HCT116 (cell line): ENCODE data around the gene PCMT1. TPM values are rescaled to one million over a fixed set of nuclear protein-coding genes. Genes with fewer than 3 reads are reported as not detected.

ENCODE experiments used
- ATAC-seq: fragments of 200-7000 bp; cut with Tn5 transposase; 2 replicates; pipeline ENCODE4 v1.9.1; 2020; ENCODE audit warnings: mild to moderate bottlenecking, moderate library complexity
- BruUV-seq: library from RNA; stranded (reverse); fragments of 400-500 nt; replicated peaks from 2 replicates; lab custom pipeline; 2021; lab: Mats Ljungman, UMichigan
- CTCF ChIA-PET: fragments of 300-600 bp; sonication (Branson Sonifier 250); formaldehyde crosslinking; loops from one replicate; lab custom pipeline; 2021; ENCODE audit warnings: antibody characterized with exemption; lab: Charles Lee
- POLR2A ChIA-PET: fragments of 300-600, 350-600 bp; sonication (Branson Sonifier 250); formaldehyde crosslinking; loops from one replicate; lab custom pipeline; 2021; ENCODE audit warnings: antibody characterized with exemption; lab: Charles Lee
- RAD21 ChIA-PET, 2 experiments: fragments of 300-600 bp; sonication (Branson Sonifier 250); formaldehyde crosslinking; loops; one replicate each; lab custom pipeline; 2023; ENCODE audit warnings: low total read pairs in 2 of 2; ENCODE audit not compliant: uncharacterized antibody in 2 of 2, unreplicated experiment in 2 of 2, low non-redundant PET in 1 of 2; lab: Charles Lee
- DNase-seq: peaks from one replicate; pipeline ENCODE4 v3.0.0-alpha.2; 2010; ENCODE audit warnings: low read depth, low spot score
- H2AFZ ChIP-seq: fragments of 200-600 bp; shearing (Covaris generic), sonication (generic); 2 replicates; pipeline ENCODE4 v1.6.1; 2017; ENCODE audit warnings: low read depth, mixed run types, mixed read lengths, antibody characterized with exemption, low read length; ENCODE audit not compliant: poor library complexity, severe bottlenecking
- H3K27ac ChIP-seq: 2 replicates; pipeline ENCODE4 v1.5.1; 2012; ENCODE audit warnings: low read depth, low read length
- H3K27me3 ChIP-seq: fragments of 200-600 bp; sonication (generic); 2 replicates; pipeline ENCODE4 v1.6.1; 2016; ENCODE audit warnings: mixed run types, low read length, mixed read lengths; ENCODE audit not compliant: insufficient read depth
- H3K36me3 ChIP-seq, 2 experiments: fragments of 200-500 bp in 1 of 2; fragments of 200-600 bp in 1 of 2; sonication (Bioruptor generic) in 1 of 2; sonication (generic) in 1 of 2; 2 replicates each; pipeline versions ENCODE4 v1.5.1 to v1.6.1; 2014 to 2016; ENCODE audit warnings: low read length in 2 of 2, inconsistent platforms in 1 of 2, mixed read lengths in 1 of 2, mixed run types in 1 of 2; ENCODE audit not compliant: insufficient read depth in 2 of 2, control insufficient read depth in 1 of 2
- H3K4me1 ChIP-seq, 2 experiments: fragments of 200-600 bp in 1 of 2; sonication (generic) in 1 of 2; 2 replicates each; pipeline versions ENCODE4 v1.5.1 to v1.6.1; 2012 to 2017; ENCODE audit warnings: low read length in 2 of 2, inconsistent platforms in 1 of 2, mild to moderate bottlenecking in 1 of 2, mixed read lengths in 1 of 2, mixed run types in 1 of 2, moderate library complexity in 1 of 2; ENCODE audit not compliant: insufficient read depth in 2 of 2, control insufficient read depth in 1 of 2
- H3K4me2 ChIP-seq: fragments of 200-600 bp; sonication (generic); 2 replicates; pipeline ENCODE4 v1.6.1; 2017; ENCODE audit warnings: mixed run types, low read length, mixed read lengths
- H3K4me3 ChIP-seq, 2 experiments: fragments of 200-600 bp in 1 of 2; sonication (generic) in 1 of 2; replicated peaks in 1 of 2; 2 replicates each; pipeline ENCODE4 v1.5.1; 2011 to 2016; ENCODE audit warnings: low read length in 2 of 2, control low read depth in 1 of 2, low read depth in 1 of 2, mild to moderate bottlenecking in 1 of 2, mixed read lengths in 1 of 2, mixed run types in 1 of 2
- H3K79me2 ChIP-seq: fragments of 200-600 bp; sonication (generic); 2 replicates; pipeline ENCODE4 v1.6.1; 2017; ENCODE audit warnings: mild to moderate bottlenecking, mixed run types, low read length, moderate library complexity, mixed read lengths; ENCODE audit not compliant: insufficient read depth
- H3K9ac ChIP-seq: fragments of 200-600 bp; sonication (generic); 2 replicates; pipeline ENCODE4 v1.6.1; 2016; ENCODE audit warnings: low read length, mixed read lengths
- H3K9me2 ChIP-seq: fragments of 200-600 bp; sonication (generic), shearing (Covaris generic); 2 replicates; pipeline ENCODE4 v1.6.1; 2017; ENCODE audit warnings: mixed run types, mild to moderate bottlenecking, moderate library complexity; ENCODE audit not compliant: insufficient read depth
- H3K9me3 ChIP-seq, 2 experiments: fragments of 200-500 bp in 1 of 2; fragments of 200-600 bp in 1 of 2; sonication (Bioruptor generic) in 1 of 2; sonication (generic) in 1 of 2; 2 replicates each; pipeline ENCODE4 v1.6.1; 2014 to 2017; ENCODE audit warnings: low read length in 2 of 2, mixed read lengths in 2 of 2, inconsistent platforms in 1 of 2, low read depth in 1 of 2, mild to moderate bottlenecking in 1 of 2, mixed run types in 1 of 2, moderate library complexity in 1 of 2; ENCODE audit not compliant: control insufficient read depth in 1 of 2, insufficient read depth in 1 of 2
- H4K20me1 ChIP-seq: fragments of 200-600 bp; sonication (generic), shearing (Covaris generic); 2 replicates; pipeline ENCODE4 v1.6.1; 2017; ENCODE audit warnings: mixed run types, mild to moderate bottlenecking, moderate library complexity; ENCODE audit not compliant: insufficient read depth
- CBX3 ChIP-seq: IDR thresholded peaks from 2 replicates; pipeline ENCODE4 v1.6.1; 2012; ENCODE audit warnings: low read depth
- EZH2phosphoT487 ChIP-seq: fragments of 200-600 bp; IDR thresholded peaks from 2 replicates; pipeline ENCODE4 v1.6.1; 2018; ENCODE audit warnings: antibody characterized with exemption, borderline replicate concordance
- FOSL1 ChIP-seq: IDR thresholded peaks from 2 replicates; pipeline ENCODE4 v1.6.1; 2012; ENCODE audit warnings: low read depth
- JUND ChIP-seq: IDR thresholded peaks from 2 replicates; pipeline ENCODE4 v1.6.1; 2012
- RAD21 ChIP-seq: IDR thresholded peaks from 2 replicates; pipeline ENCODE4 v1.6.1; 2012; ENCODE audit warnings: low read depth, mild to moderate bottlenecking
- SIN3A ChIP-seq: IDR thresholded peaks from 2 replicates; pipeline ENCODE4 v1.6.1; 2012; ENCODE audit warnings: low read depth
- SP1 ChIP-seq: IDR thresholded peaks from 2 replicates; pipeline ENCODE4 v1.6.1; 2012; ENCODE audit warnings: low read depth
- SRF ChIP-seq: IDR thresholded peaks from 2 replicates; pipeline ENCODE4 v1.6.1; 2012; ENCODE audit warnings: low read depth
- YY1 ChIP-seq: IDR thresholded peaks from 2 replicates; pipeline ENCODE4 v1.6.1; 2011; ENCODE audit warnings: low read length, low read depth, moderate library complexity, mild to moderate bottlenecking; ENCODE audit not compliant: insufficient replicate concordance; ENCODE audit errors: extremely low read depth
- ZFX ChIP-seq: fragments of 450-650 bp; IDR thresholded peaks from 2 replicates; pipeline ENCODE4 v1.6.1; 2017
- ZNF274 ChIP-seq: fragments of 200-500 bp; sonication (Bioruptor generic); IDR thresholded peaks from 2 replicates; pipeline ENCODE4 v1.6.1; 2014; ENCODE audit warnings: mild to moderate bottlenecking, low read depth, low read length, inconsistent platforms
- intact Hi-C: fragments of 100-400 bp; cut with micrococcal nuclease; formaldehyde crosslinking; loops from 2 replicates; pipeline ENCODE4 v1.10.0; 2022
- total RNA-seq: library from RNA; stranded (reverse); gene quantifications from one replicate; pipeline ENCODE4 v1.2.1, GENCODE V29; 2021; ENCODE audit not compliant: unreplicated experiment
- TF ChIP-seq, protein P1 (sequence below): IDR thresholded peaks from 2 replicates; pipeline ENCODE4 v1.6.1; 2012
- TF ChIP-seq, protein P2 (sequence below), 3 experiments: fragments of 200-600 bp in 1 of 3; sonication (generic) in 1 of 3; IDR thresholded peaks in 2 of 3; conservative IDR thresholded peaks in 1 of 3; 2 replicates each; pipeline ENCODE4 v1.5.1; 2012 to 2017; ENCODE audit warnings: low read depth in 2 of 3, low read length in 2 of 3, antibody characterized with exemption in 1 of 3, borderline replicate concordance in 1 of 3, control low read depth in 1 of 3, mild to moderate bottlenecking in 1 of 3, mixed read lengths in 1 of 3, mixed run types in 1 of 3, moderate library complexity in 1 of 3; ENCODE audit not compliant: insufficient read depth in 1 of 3
- TF ChIP-seq, protein P3 (sequence below): IDR thresholded peaks from 2 replicates; pipeline ENCODE4 v1.6.1; 2012; ENCODE audit warnings: low read depth
- TF ChIP-seq, protein P4 (sequence below): IDR thresholded peaks from 2 replicates; pipeline ENCODE4 v1.6.1; 2011; ENCODE audit warnings: mild to moderate bottlenecking, low read length, moderate library complexity; ENCODE audit not compliant: insufficient replicate concordance; ENCODE audit errors: extremely low read depth
- TF ChIP-seq, protein P5 (sequence below): IDR thresholded peaks from 2 replicates; pipeline ENCODE4 v1.6.1; 2012

Gene PCMT1
- total RNA-seq, 1 experiment from 2014 or later: 86.9 TPM

DNA sequence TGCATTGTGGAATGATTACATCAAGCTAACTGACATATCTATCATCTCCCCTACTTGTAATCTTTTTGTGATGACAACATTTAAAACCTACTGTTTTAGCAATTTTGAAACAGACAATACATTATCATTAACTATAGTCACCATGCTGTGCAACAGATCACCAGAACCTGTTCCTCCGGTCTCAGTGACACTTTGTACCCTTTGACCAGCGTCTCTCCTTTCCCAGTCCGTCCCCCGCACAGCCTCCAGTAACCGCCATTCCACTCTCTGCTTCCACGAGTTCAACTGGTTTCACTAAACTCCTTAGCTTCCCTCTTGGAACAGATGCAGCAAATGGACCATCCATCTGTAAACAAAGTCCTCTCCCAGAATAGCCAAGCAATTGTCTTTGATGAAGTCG lies 92.8 kb downstream of the PCMT1 start (continued):
- TF ChIP-seq, protein P1, sequence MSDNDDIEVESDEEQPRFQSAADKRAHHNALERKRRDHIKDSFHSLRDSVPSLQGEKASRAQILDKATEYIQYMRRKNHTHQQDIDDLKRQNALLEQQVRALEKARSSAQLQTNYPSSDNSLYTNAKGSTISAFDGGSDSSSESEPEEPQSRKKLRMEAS: no peak

DNA sequence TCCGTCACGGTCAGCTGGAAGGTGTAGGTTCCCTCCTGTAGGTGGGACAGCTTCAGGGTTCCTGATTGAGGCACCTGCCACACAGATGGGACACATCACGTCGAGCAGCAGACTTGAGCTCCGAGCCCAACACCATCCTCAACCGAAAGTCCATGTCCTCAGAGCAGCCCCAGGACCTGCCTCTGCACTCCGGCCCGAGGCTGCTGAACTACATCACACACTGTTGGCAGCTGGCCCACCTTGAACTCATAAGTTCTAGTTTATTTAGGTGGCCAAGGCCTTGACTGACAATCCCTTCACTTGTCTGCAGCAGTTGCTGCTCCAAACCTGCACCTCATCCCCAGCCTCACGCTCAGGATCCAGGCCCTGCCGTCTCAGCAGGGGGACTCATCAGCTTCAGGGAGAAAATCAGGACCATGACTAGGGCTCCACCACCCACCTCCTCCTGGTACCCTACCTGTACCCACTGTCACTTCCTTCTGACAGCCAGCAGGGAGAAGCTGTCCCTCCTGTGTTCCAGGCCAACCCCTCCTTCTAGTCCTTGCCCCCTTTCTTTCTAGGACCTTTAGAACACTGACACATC lies 93.6 kb downstream of the PCMT1 start:
- TF ChIP-seq FOSL1: no peak
- TF ChIP-seq CBX3: no peak
- TF ChIP-seq RAD21: no peak
- TF ChIP-seq, protein P2, sequence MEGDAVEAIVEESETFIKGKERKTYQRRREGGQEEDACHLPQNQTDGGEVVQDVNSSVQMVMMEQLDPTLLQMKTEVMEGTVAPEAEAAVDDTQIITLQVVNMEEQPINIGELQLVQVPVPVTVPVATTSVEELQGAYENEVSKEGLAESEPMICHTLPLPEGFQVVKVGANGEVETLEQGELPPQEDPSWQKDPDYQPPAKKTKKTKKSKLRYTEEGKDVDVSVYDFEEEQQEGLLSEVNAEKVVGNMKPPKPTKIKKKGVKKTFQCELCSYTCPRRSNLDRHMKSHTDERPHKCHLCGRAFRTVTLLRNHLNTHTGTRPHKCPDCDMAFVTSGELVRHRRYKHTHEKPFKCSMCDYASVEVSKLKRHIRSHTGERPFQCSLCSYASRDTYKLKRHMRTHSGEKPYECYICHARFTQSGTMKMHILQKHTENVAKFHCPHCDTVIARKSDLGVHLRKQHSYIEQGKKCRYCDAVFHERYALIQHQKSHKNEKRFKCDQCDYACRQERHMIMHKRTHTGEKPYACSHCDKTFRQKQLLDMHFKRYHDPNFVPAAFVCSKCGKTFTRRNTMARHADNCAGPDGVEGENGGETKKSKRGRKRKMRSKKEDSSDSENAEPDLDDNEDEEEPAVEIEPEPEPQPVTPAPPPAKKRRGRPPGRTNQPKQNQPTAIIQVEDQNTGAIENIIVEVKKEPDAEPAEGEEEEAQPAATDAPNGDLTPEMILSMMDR (IDR thresholded peaks at IDR 0.05 in 2 of 3, conservative IDR thresholded peaks at IDR 0.05 in 1 of 3; ENCODE audit: borderline replicate concordance in 1 of 3, insufficient read depth in 1 of 3, low read depth in 2 of 3, low read length in 2 of 3): no peak
- TF ChIP-seq, protein P3, sequence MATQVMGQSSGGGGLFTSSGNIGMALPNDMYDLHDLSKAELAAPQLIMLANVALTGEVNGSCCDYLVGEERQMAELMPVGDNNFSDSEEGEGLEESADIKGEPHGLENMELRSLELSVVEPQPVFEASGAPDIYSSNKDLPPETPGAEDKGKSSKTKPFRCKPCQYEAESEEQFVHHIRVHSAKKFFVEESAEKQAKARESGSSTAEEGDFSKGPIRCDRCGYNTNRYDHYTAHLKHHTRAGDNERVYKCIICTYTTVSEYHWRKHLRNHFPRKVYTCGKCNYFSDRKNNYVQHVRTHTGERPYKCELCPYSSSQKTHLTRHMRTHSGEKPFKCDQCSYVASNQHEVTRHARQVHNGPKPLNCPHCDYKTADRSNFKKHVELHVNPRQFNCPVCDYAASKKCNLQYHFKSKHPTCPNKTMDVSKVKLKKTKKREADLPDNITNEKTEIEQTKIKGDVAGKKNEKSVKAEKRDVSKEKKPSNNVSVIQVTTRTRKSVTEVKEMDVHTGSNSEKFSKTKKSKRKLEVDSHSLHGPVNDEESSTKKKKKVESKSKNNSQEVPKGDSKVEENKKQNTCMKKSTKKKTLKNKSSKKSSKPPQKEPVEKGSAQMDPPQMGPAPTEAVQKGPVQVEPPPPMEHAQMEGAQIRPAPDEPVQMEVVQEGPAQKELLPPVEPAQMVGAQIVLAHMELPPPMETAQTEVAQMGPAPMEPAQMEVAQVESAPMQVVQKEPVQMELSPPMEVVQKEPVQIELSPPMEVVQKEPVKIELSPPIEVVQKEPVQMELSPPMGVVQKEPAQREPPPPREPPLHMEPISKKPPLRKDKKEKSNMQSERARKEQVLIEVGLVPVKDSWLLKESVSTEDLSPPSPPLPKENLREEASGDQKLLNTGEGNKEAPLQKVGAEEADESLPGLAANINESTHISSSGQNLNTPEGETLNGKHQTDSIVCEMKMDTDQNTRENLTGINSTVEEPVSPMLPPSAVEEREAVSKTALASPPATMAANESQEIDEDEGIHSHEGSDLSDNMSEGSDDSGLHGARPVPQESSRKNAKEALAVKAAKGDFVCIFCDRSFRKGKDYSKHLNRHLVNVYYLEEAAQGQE: no peak
- TF ChIP-seq ZFX: no peak
- TF ChIP-seq, protein P4, sequence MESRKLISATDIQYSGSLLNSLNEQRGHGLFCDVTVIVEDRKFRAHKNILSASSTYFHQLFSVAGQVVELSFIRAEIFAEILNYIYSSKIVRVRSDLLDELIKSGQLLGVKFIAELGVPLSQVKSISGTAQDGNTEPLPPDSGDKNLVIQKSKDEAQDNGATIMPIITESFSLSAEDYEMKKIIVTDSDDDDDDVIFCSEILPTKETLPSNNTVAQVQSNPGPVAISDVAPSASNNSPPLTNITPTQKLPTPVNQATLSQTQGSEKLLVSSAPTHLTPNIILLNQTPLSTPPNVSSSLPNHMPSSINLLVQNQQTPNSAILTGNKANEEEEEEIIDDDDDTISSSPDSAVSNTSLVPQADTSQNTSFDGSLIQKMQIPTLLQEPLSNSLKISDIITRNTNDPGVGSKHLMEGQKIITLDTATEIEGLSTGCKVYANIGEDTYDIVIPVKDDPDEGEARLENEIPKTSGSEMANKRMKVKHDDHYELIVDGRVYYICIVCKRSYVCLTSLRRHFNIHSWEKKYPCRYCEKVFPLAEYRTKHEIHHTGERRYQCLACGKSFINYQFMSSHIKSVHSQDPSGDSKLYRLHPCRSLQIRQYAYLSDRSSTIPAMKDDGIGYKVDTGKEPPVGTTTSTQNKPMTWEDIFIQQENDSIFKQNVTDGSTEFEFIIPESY: no peak
- TF ChIP-seq EZH2phosphoT487: no peak
- TF ChIP-seq ZNF274: no peak
- no peak for TF ChIP-seq SIN3A
- TF ChIP-seq, protein P1: no peak
- TF ChIP-seq YY1: no peak
- TF ChIP-seq, protein P5, sequence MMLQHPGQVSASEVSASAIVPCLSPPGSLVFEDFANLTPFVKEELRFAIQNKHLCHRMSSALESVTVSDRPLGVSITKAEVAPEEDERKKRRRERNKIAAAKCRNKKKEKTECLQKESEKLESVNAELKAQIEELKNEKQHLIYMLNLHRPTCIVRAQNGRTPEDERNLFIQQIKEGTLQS: no peak
- TF ChIP-seq JUND: no peak
- no peak for TF ChIP-seq SRF
- TF ChIP-seq SP1: no peak
- TF ChIP-seq, all 23 proteins: peak for 0
- Histone ChIP-seq H2AFZ (no peak overlapping the region), H4K20me1 (no peaks in the 10 kb centered on the region), H3K4me1 (peaks cover 43 to 60% of the 10 kb centered on the region in 2 experiments), H3K79me2 (no peaks in the 10 kb centered on the region), H3K9ac (no peak overlapping the region), H3K4me2 (no peak overlapping the region), H3K9me2 (no peaks in the 10 kb centered on the region), H3K9me3 (no peaks in the 10 kb centered on the region), H3K27me3 (no peaks in the 10 kb centered on the region), H3K36me3 (no peaks in the 10 kb centered on the region), H3K27ac (no peak overlapping the region), H3K4me3 (no peak overlapping the region)
- ChIA-PET RAD21 (no interaction called here), CTCF (no interaction called here), POLR2A (no interaction called here)
- no peak for ATAC-seq
- DNase-seq: no peak
- intact Hi-C loops: loop anchor here (10.0 kb wide), 1 partner anchor 972 kb away; no protein-coding TSS in a partner anchor
- BruUV-seq: no TSS peak
